K562 (cell line): ENCODE measurements around the gene MCFD2.

Experiments
- ATF2 ChIP-seq: sonication (generic); formaldehyde crosslinking; IDR thresholded peaks from 2 replicates; pipeline ENCODE4 v1.8.1; 2022; ENCODE audit warnings: missing genetic modification reagents
- BHLHE40 ChIP-seq: IDR thresholded peaks from 2 replicates; pipeline ENCODE4 v1.6.1; 2011; ENCODE audit warnings: low read length, improper control_type of control experiment
- EGR1 ChIP-seq: fragments of 450-650 bp; conservative IDR thresholded peaks from 2 replicates; pipeline ENCODE4 v1.6.1; 2017; ENCODE audit warnings: mild to moderate bottlenecking
- ELF1 ChIP-seq: fragments of 200-800 bp; sonication (Bioruptor generic); IDR thresholded peaks from 2 replicates; pipeline ENCODE4 v1.6.1; 2016; ENCODE audit warnings: missing genetic modification characterization, missing compliant biosample characterization
- ETS1 ChIP-seq: conservative IDR thresholded peaks from 2 replicates; pipeline ENCODE4 v1.6.1; 2011; ENCODE audit warnings: low read depth, mild to moderate bottlenecking, low read length; ENCODE audit not compliant: control insufficient read depth
- EZH2 ChIP-seq: IDR thresholded peaks from 2 replicates; pipeline ENCODE4 v1.6.1; 2012; ENCODE audit warnings: low read depth, mild to moderate bottlenecking, inconsistent platforms, low read length, borderline replicate concordance
- L3MBTL2 ChIP-seq: fragments of 450-650 bp; IDR thresholded peaks from 2 replicates; pipeline ENCODE4 v1.6.1; 2016; ENCODE audit warnings: mild to moderate bottlenecking, moderate library complexity
- NFATC3 ChIP-seq: fragments of 450-650 bp; IDR thresholded peaks from 2 replicates; pipeline ENCODE4 v1.6.1; 2017; ENCODE audit warnings: mild to moderate bottlenecking
- RCOR1 ChIP-seq, 2 experiments: IDR thresholded peaks; 2 replicates each; pipeline ENCODE4 v1.6.1; 2012; ENCODE audit warnings: low read depth in 2 of 2, low read length in 2 of 2, borderline replicate concordance in 1 of 2, improper control_type of control experiment in 1 of 2
- SFPQ ChIP-seq: fragments of 200-400 bp; formaldehyde crosslinking; IDR thresholded peaks from 2 replicates; pipeline ENCODE4 v1.6.1; 2017; ENCODE audit warnings: mild to moderate bottlenecking, low read depth, low read length, moderate library complexity
- SP1 ChIP-seq: sonication (generic); formaldehyde crosslinking; IDR thresholded peaks from 2 replicates; pipeline ENCODE4 v1.8.1; 2022; ENCODE audit warnings: mild to moderate bottlenecking, missing genetic modification reagents
- TF ChIP-seq, protein P1 (sequence below), 3 experiments: IDR thresholded peaks in 2 of 3; conservative IDR thresholded peaks in 1 of 3; 2 replicates each; pipeline ENCODE4 v1.5.1; 2011 to 2012; ENCODE audit warnings: low read length in 3 of 3, mild to moderate bottlenecking in 3 of 3, control low read depth in 2 of 3, improper control_type of control experiment in 1 of 3, inconsistent platforms in 1 of 3, low read depth in 1 of 3, mixed read lengths in 1 of 3, moderate library complexity in 1 of 3; ENCODE audit not compliant: insufficient read depth in 2 of 3
- TF ChIP-seq, protein P2 (sequence below): sonication (generic); formaldehyde crosslinking; IDR thresholded peaks from 2 replicates; pipeline ENCODE4 v1.8.1; 2023; ENCODE audit warnings: mild to moderate bottlenecking, missing genetic modification reagents, moderate library complexity
- TF ChIP-seq, protein P3 (sequence below): fragments of 450-650 bp; IDR thresholded peaks from 2 replicates; pipeline ENCODE4 v1.6.1; 2018; ENCODE audit not compliant: partially characterized antibody

DNA sequence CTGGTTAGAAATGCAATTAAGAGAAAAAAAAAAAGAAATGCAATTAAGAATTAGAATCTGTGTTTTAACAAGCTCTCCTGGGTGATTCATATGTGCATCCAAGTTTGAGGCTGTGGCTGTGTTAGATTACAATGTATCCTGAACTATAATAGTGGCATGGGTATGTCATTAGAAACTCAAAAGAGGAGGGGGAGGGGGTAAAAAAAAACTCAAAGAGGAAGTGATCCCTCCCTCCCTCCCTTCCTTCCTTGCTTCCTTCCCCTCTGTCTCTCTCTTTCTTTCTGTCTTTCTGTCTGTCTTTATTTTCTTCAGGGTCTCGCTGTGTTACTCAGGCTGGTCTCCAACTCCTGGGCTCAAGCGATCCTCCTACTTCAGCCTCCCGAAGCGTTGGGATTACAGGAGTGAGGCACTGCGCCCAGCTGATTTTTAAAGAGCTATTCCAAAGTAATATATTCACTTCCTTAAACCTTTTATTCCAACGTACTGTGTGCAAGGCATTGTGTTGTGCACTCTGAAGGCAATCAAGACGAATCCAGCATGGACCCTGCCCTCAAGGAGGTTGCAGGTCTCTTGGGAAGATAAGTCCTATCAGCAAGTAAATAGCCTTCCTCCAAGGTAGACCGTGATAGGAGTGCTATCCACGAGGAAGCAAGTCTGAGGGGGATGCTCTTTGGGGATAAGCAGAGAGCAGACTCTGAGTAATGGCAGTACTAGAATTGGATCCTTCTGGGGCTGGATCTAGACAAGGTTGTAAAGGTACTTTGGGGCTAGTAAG is 35.9 kb upstream of the MCFD2 start:
- TF ChIP-seq EZH2, result no peak
- no peak for TF ChIP-seq EGR1
- TF ChIP-seq, protein P1, sequence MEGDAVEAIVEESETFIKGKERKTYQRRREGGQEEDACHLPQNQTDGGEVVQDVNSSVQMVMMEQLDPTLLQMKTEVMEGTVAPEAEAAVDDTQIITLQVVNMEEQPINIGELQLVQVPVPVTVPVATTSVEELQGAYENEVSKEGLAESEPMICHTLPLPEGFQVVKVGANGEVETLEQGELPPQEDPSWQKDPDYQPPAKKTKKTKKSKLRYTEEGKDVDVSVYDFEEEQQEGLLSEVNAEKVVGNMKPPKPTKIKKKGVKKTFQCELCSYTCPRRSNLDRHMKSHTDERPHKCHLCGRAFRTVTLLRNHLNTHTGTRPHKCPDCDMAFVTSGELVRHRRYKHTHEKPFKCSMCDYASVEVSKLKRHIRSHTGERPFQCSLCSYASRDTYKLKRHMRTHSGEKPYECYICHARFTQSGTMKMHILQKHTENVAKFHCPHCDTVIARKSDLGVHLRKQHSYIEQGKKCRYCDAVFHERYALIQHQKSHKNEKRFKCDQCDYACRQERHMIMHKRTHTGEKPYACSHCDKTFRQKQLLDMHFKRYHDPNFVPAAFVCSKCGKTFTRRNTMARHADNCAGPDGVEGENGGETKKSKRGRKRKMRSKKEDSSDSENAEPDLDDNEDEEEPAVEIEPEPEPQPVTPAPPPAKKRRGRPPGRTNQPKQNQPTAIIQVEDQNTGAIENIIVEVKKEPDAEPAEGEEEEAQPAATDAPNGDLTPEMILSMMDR (IDR thresholded peaks at IDR 0.05 in 2 of 3, conservative IDR thresholded peaks at IDR 0.05 in 1 of 3; ENCODE audit: insufficient read depth in 2 of 3, low read depth in 1 of 3, low read length in 3 of 3), result no peak
- no peak for TF ChIP-seq SP1
- no peak for TF ChIP-seq ELF1 (tag)
- TF ChIP-seq NFATC3, result no peak
- no peak for TF ChIP-seq L3MBTL2
- TF ChIP-seq, protein P2, sequence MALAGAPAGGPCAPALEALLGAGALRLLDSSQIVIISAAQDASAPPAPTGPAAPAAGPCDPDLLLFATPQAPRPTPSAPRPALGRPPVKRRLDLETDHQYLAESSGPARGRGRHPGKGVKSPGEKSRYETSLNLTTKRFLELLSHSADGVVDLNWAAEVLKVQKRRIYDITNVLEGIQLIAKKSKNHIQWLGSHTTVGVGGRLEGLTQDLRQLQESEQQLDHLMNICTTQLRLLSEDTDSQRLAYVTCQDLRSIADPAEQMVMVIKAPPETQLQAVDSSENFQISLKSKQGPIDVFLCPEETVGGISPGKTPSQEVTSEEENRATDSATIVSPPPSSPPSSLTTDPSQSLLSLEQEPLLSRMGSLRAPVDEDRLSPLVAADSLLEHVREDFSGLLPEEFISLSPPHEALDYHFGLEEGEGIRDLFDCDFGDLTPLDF (CRISPR knock-in tag), result no peak
- no peak for TF ChIP-seq RCOR1 (IDR thresholded peaks at IDR 0.05; ENCODE audit: borderline replicate concordance in 1 of 2, low read depth in 2 of 2, low read length in 2 of 2)
- TF ChIP-seq, protein P3, sequence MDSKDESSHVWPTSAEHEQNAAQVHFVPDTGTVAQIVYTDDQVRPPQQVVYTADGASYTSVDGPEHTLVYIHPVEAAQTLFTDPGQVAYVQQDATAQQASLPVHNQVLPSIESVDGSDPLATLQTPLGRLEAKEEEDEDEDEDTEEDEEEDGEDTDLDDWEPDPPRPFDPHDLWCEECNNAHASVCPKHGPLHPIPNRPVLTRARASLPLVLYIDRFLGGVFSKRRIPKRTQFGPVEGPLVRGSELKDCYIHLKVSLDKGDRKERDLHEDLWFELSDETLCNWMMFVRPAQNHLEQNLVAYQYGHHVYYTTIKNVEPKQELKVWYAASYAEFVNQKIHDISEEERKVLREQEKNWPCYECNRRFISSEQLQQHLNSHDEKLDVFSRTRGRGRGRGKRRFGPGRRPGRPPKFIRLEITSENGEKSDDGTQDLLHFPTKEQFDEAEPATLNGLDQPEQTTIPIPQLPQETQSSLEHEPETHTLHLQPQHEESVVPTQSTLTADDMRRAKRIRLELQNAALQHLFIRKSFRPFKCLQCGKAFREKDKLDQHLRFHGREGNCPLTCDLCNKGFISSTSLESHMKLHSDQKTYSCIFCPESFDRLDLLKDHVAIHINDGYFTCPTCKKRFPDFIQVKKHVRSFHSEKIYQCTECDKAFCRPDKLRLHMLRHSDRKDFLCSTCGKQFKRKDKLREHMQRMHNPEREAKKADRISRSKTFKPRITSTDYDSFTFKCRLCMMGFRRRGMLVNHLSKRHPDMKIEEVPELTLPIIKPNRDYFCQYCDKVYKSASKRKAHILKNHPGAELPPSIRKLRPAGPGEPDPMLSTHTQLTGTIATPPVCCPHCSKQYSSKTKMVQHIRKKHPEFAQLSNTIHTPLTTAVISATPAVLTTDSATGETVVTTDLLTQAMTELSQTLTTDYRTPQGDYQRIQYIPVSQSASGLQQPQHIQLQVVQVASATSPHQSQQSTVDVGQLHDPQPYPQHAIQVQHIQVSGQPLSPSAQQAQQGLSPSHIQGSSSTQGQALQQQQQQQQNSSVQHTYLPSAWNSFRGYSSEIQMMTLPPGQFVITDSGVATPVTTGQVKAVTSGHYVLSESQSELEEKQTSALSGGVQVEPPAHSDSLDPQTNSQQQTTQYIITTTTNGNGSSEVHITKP, result no peak
- no peak for TF ChIP-seq SFPQ
- TF ChIP-seq ETS1, result no peak
- TF ChIP-seq ATF2 (CRISPR knock-in tag), result no peak
- no peak for TF ChIP-seq BHLHE40
